Measurements from ENCODE around the gene NFRKB.

Gene NFRKB

DNA sequence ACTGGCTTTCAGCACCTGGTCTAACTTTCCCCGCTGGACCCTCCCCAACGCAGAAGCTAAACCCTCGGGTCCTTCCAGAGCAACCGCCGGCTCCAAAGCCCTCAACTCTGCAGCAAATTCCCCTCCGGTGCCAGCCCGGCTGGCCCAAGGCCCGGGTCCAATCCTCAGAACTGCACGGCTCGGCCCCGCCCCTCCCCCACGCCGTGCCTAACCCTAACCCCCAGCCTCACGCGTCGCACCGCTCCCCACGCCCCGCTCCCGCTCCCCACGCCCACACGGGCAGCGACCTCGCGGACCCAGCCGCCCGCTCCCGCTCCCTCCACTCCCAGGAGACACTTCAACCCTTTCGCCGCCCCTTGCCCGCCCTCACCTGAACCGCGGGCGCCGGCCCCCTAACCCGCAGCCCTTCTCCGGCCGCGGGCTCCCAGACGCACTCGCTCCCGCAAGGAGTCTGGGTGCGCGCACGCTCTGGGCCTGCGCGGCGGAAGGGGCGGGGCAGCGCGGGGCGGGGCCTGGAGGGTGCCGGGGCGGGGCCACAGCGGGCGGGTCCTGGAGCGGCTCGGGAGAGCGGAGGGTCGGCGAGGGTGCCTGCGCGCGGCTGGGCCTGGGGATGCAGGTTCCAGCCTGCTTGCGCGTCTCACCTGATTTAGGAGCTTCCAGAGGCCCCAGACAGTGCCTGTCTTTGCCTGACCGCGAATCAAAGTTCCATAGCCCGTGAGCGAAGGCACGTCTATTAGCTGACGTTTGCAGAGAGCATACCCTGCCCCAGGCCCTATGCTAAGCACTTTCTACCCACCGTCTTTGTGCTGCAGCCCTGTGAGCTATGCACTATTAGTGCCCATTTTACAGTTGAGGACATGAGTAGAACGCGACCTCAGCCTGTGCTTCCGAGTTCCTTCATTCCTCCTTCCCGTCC lies at the start of gene NFRKB:
TSS of gene NFRKB (minus strand) at position 453 of the 916 bp plus-strand sequence. CDS start 2,729 bp downstream, outside the sequence.
- in situ Hi-C loops (cut with MboI; ENCODE audit: low sequenced_read_pairs): no loop called here

DNA sequence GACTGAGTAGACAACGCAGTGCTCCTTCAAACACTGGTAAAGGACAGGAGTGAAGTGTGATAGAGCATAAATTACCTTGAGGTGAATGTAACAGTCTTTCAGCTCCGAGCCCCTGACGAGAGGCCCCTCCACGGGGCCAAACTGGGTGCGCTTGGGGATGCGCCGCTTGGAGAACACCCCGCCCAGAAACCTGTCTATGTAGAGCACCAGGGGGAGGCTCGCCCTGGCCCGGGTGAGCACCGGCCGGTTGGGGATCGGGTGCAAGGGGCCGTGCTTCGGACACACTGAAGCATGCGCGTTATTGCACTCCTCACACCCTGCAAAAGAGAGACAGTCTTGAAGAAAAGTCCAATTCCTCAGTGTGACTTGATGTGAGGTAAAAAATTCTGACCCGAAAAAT lies 49.3 kb upstream of the NFRKB start:
- in situ Hi-C loops (cut with MboI; ENCODE audit: low sequenced_read_pairs): no loop called here

DNA sequence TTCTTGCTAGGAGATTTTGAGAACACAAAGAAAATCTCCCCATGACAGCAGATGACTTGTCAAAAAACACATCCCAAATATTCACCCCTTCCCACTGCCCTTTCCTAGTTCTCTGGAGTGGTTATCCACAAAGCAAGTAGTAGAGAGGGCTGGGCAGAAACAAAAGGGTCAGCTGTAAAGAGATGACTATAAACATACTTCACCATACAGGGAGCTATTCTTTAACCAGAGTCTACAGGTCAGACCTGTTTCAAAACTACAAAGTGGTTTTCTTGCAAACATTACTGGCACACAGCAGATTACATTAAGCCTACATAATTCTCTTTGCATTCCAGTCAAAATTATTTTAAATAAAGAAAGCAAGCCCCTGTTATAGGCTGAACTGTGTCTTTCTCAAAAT lies 47.7 kb upstream of the NFRKB start:
- in situ Hi-C loops (cut with MboI; ENCODE audit: low sequenced_read_pairs): no loop called here

DNA sequence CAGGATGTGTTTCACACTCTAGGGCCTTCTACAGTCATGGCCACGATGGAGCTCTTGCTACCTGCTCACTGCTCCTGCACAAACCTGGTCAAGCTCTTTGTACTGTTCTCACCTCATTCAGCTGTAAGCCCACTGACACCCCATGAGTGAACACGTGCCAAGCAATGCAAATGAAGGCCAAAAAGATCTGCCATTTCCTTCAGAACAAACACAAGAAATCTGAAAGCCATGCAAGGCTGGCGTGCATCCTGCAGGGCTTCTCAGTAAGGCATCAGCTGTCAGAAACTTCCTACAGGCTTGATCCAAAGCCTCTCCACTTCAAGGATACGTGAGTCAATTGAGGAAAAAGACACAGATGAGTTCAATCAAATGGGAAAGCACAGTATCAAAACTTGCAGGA lies 44.1 kb upstream of the NFRKB start:
- in situ Hi-C loops (cut with MboI; ENCODE audit: low sequenced_read_pairs): no loop called here

DNA sequence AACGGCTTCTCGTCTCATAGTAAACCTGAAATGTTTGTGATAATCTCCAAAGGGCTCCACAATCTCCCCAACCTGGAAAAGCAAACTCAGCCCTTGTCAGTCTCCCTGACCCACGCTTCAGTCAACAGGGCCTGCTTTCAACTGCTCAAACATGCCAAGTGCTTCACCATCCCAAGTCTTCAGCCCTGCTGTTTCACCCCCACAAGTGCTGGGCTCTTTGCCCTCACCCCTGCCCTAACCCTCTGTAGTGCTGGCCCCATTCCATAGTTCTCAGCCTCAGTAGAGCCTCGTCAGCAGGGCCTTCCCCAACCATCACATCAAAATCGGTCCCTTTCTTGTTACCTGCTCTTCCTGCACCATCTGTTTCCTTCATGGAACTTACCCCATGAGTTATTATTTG lies 43.4 kb upstream of the NFRKB start:
- in situ Hi-C loops (cut with MboI; ENCODE audit: low sequenced_read_pairs): no loop called here

DNA sequence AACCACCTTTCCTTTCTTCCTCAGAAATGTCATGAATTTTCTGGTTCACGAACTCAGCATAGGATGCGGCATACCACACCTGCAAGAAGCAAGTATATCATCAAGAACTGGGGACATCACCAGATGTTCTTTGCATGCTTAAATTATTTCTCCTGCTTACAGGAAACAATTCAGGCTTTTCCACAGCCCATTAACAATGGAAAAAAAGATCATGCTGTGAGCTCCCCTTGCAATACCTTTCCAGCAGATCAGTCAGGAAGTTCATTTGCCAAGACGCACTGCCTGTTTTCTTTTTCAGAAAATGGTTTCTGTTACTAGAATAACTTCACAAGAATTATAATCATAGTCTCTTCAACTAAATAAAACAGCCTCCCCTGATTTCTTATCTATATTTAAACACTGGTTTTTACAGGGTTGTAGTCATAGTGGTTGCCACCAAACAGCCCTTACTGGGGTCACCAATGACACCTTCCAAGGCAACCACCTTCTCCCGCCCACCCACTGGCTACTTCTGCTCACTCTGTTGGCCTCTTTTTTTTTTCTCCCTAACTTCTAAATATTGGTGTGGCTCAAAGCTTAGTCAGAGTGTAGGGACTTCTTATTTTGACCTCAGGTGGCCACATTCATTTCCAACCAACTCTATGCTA lies 42.3 kb upstream of the NFRKB start:
- in situ Hi-C loops (cut with MboI; ENCODE audit: low sequenced_read_pairs): no loop called here

DNA sequence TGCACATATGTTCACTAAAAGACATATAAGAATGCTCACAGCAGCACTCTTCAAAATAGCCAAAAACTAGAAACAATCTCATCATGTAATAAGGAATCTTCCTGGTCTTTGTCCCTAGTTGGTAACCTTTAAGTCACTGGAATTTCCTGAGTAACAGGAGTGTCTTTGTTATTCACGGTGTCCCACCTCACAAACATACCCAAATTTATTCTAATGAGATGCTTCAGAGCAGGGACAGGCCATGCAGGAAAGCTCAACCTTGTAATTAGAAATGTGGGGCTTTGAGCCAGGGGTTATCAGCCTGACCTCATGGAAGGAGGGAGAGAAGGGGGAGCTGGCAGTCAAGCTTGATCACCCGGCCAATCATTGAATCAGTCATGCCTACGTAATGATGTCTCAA lies 40.3 kb upstream of the NFRKB start:
- in situ Hi-C loops (cut with MboI; ENCODE audit: low sequenced_read_pairs): no loop called here

DNA sequence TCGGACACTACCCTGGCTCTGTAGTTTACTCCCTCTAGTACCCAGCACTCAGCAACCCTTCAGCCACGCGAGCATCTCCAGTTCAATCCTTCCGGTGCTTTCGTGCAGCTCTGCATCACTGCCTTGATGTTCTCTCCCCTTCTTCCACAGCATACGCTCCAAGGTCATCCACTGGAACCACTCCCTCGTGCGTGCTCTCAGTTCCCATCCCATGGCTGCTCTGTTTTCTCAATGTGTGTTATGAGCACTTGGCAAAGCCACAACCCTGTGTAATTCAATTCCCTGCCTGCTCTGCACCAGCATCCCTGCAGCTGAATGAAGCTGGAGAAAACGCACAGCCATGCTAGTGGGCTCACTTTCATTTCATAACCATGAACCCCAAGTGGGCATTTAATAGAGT lies 38.5 kb upstream of the NFRKB start:
- in situ Hi-C loops (cut with MboI; ENCODE audit: low sequenced_read_pairs): no loop called here

DNA sequence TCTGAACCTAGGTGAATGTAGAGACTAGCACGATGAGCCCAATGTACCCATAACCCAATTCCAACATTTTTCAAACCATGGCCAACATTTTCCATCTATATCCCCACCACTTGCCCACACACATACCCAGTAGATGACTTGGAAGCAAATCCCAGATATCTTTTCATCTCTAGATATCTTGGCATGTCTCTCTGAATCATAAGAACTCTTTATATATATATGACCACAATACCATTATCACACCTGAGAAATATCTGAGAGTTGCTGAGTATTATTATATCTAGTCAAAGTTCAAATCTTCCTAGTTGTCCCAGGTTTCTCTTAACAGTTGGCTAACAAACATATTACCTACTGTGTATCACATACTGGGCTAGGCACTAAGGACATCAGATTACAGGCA lies 37.9 kb upstream of the NFRKB start:
- in situ Hi-C loops (cut with MboI; ENCODE audit: low sequenced_read_pairs): no loop called here

DNA sequence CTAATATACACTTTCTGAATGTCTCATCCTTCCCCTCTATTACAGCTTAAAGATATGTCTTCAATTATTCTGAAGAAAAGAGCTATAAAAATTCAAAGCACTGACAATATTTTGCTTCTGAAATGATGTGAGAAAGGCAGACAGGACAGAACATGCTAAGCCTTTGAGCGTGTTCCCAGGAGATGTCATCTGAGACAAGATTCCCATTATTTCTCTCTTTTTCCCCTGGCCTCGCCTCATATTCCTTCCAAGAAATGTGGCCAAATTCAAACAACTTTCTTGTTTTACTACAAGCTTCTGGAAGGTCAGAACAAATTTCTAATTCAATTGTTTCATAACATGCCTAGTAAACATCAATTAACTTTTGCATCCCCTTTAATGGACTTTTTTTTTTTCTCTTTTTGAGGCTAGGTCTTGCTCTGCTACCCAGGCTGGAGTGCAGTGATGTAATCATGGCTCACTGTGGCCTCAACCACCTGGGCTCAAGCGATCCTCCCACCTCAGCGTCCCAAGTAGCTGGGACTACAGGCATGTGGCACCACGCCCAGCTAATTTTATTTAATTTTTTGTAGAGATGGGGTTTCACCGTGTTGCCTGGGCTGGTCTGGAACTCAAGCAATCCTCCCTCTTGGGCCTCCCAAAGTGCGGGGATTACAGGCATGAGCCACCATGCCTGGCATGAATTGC lies 37.1 kb upstream of the NFRKB start:
- in situ Hi-C loops (cut with MboI; ENCODE audit: low sequenced_read_pairs): no loop called here

DNA sequence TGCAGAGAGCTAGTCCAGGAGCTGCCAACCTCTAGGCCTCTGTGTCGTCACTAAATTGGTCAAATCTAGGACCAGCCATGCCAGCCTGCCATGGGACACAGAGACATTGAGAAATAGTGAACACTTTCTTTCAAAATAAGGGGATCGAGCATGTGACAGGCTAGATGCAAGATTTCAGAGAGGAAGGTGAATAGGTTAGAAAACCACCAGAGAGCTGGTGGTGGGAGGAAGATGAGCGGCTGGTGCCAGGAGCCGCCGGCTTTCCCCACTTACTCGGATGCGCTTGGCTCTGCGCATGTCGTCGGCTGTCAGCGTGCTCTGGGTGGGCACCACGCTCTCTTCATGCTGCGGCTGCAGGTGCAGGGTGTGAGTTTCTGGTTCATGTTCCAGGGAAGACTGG lies 35.4 kb upstream of the NFRKB start:
- in situ Hi-C loops (cut with MboI; ENCODE audit: low sequenced_read_pairs): no loop called here

DNA sequence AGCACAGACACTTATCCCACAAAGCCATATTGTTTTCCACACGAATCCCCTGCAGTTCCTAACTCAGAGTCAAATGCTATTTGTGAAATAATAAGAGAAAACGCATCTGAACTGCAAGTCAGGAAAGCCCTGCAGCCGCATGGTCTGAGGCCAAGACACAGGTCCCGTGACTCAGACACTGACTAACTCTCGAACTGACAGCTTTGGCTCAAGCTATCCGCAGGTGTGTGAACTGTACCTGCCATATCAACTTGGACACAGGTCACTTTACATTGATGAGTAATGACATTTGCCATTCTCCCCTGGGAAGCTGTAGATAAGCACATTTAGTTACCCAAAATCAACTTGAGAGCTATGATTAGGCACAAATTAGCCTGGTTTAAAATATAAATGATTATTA lies 34.9 kb upstream of the NFRKB start:
- in situ Hi-C loops (cut with MboI; ENCODE audit: low sequenced_read_pairs): no loop called here

DNA sequence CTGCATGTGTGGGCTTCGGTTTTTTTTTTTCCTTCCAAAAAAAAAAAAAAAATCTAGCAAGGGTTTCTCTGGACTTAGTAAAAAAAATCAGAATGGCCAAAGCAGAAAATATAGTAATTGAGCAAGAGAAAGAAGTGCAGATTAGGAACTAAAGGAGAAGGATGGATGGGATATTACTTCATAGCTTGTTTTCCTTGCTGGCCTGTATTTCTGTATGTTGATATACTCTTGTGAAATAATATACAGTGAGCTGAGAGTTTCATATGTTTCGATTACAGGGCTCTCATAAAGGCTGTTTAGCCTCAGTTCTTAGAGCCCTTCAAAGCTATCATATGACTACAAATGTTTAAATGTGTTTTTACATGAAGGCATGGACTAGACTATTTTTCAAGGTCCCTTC lies 34.3 kb upstream of the NFRKB start:
- in situ Hi-C loops (cut with MboI; ENCODE audit: low sequenced_read_pairs): no loop called here

DNA sequence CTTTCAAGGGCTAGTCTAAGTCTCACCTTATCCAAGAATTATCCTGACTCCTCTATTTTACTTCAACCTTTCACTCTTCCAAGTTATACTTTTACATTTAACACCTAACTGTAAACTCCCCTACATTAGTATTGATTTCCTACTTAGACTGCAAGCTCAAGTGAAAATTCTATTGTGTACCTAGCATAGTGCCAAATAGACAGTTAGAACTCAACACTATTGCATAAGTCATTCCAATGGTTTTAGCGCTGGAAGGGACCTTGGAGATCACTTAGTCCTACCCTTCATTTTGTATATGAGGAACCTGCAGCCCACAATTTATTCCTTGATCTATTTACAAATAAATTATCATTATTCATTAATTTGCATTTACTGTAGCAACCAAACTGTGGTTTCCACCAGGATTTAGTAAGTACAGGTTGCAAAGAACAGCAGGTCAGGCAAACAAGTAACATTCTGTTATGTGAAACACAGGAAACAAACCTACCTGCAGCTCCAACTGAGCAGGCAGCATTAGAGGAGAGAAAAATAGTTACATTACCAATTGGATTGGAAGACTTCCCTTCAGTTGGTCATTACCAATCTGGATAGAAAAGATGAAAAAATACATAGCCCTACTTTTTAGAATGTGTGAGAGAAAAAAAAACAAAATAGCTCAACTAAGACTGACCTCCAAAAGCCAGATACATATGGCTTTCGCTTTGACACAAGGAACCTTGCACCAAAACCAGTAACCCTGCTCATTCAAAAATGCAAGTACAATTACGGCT lies 33.7 kb upstream of the NFRKB start:
- in situ Hi-C loops (cut with MboI; ENCODE audit: low sequenced_read_pairs): no loop called here

DNA sequence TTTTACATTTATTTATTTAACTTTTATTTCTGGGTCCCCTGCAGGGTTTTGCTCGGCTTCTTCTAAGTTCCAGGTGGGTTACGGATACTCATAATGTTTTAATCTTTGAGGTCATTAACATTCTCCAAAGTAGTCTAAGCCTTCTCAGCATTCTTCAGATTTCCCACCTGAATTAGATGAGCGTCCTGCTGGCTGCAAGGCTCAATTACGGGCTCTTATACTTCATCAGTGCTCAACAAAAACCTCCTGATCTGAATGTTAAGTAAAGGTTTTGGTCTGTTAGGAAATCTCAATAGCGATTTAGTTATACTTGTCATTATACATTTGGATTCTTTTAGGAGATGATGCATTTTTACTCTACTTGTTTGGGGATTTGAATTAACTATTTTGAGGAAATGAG lies 27.3 kb upstream of the NFRKB start:
- in situ Hi-C loops (cut with MboI; ENCODE audit: low sequenced_read_pairs): no loop called here

DNA sequence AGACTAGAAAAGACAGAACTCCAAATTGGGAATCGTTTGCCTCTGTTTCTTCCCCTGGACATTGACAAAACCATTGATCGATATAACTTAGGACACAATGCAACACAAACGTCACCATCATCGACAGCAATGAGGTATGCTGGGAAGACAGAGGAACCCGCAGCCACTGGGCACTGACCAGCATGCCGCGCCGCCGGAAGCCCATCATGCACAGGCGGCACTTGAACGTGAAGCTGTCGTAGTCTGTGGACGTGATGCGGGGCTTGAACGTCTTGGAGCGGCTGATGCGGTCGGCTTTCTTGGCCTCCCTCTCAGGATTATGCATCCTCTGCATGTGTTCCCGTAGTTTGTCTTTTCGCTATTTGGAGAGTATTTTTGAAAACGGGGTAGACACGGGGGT lies 23.0 kb upstream of the NFRKB start:
- in situ Hi-C loops (cut with MboI; ENCODE audit: low sequenced_read_pairs): no loop called here

DNA sequence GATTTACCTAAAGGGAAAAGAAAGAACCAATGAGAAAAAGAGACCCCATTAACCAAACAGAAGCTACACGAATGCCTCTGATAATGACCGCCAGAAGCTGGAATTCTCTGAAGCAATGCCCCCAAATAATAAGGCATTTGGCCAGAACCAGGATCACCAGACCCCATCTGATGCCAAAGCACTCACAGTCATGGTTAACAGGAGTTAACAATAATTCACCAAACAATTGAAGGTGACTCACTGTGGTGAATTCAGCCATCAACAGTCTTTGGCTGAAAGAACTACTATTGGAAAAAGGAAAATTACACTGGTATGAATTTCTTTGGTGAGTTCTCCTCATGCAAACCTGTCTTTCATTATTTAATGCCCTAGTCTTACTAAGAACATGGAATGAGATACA lies 21.9 kb upstream of the NFRKB start:
- in situ Hi-C loops (cut with MboI; ENCODE audit: low sequenced_read_pairs): no loop called here

DNA sequence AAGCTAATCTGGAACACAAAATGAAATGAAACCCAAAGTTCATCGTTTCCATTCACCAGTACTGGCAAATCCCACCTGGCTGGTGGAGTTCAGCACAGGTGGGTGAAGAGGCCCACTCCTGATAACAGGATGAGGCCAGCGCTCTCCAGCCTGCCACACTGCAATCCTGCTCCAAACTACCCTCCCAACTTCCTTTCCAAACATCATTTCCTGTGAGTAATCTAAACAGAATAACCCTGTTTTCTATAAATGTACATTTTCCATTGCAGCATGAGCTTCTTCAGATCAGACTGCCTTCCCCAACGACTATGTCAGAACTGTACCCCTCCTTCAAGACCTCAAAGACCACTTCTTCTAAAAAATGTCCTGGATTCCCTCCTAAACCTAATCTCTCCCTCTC lies 15.9 kb upstream of the NFRKB start:
- in situ Hi-C loops (cut with MboI; ENCODE audit: low sequenced_read_pairs): no loop called here

DNA sequence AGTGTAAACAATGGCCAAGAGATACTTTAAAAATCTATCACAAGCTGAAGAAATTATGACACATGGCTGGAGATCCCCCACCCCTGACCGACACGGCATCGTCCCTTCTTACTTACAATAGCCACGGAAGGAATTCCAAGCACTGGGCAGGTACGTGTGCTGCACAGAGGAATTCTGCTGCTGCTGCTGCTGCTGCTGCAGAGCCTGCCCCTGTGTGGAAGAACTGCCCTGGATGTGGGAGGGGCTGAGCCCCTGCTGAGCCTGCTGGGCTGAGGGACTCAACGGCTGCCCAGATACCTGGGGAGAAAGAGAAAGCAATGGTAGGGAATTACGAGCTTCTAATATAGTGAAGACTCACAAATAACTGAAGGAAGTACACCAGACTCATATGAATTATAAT lies 15.0 kb upstream of the NFRKB start:
- in situ Hi-C loops (cut with MboI; ENCODE audit: low sequenced_read_pairs): no loop called here

DNA sequence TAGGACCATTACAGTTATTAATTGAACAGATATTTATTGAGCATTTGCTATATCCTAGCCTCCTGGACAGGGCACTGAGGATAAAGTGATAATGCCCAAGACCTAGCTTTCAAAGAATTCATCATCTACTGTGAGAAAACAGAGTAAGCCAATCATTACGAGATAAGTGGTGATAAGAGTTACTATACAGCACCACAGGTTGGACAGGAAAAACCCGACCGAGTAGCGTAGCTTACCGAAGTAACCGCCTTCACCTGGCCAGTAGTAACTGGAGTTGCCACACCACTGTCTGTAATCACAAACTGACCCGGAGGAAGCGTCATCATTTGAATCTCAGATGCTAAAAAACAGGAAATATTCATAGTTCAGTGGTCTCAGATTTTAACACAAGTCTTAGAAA lies 10.0 kb upstream of the NFRKB start:
- in situ Hi-C loops (cut with MboI; ENCODE audit: low sequenced_read_pairs): no loop called here

DNA sequence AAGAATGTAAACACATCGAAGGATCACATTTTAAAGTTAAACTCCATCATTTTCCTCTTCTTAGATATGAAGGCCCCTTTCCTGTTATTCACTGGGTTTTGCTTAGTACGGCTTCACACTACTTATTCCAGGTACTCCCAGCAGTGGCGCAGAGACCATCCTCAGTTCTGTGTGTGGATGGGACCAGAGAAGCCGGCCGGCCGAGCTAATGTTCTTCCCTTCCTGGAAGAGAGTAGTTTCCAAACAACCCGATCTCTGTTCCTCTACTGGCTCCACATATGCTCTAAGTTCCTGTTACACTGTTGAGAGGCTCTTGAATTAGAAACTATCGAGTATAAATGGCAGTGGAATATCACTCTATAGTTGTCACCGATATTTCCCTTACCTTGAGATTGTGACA lies 684 bp upstream of the NFRKB start:
- in situ Hi-C loops (cut with MboI; ENCODE audit: low sequenced_read_pairs): no loop called here

Data from hTERT RPE-1 (cell line).